NCI-H82 treated with DMSO at 0.1 percent for 48 hours (cell line): ENCODE results near the gene UQCRFS1.

Experiments
- DNase-seq: peaks from one replicate; lab custom pipeline; 2025; ENCODE audit not compliant: unreplicated experiment; lab: John Stamatoyannopoulos, UW

The UQCRFS1 gene

DNA sequence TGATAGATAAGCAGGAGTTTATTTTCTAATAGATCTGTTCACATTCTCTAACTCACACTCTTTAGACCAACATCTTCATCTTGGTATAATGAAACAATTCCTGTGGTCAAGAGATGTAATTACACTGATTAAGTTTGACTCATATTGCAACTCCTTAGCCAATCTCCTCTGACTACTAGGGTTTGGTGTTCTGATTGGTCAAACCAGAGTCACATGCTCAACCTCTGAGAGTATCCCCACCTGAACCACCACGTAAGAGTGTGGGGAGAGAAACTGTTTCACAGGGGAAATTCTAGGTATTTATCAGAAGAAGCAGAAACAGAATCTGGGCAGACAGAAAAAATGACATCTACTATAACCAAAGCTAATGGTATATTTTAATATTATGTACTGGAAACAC lies 42.4 kb downstream of the UQCRFS1 start:
- DNase-seq = no peak

DNA sequence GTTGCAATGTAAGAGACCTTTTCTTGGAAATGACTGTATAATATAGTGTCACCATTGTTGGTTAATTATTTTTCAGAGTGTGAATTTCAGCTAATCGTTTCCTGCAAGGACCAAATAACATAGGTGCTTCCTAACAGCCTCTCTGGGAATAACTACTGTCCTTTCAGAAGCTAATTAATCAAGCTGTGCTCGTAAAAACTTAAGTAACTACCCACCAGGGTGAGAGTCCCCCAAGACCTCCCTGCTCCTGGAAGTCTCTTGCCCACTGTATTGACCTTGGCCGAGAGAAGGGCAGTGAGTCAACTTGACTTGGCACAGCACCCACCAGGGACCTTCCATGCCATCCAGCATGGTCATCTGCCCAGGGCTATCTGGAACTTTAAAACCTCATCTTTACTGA lies 50.3 kb downstream of the UQCRFS1 start:
- no peak for DNase-seq

DNA sequence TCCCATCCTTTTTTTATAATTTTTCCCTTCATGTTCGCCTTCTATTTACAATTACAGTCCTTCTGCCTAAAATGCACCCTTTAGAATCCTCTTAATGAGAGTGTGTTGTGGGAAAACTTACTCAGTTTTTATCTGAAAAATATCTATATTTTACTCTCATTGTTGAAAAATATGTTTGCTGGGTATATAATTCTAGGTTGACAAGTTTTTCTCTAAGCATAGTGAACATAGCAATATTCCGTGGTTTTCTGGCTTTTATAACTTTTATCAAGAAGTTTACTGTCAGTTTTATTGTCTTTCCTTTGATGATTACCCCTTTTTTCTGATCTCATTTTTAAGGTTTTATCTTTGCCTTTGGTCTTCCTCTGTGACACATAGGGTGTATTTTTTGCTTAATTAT lies 57.3 kb downstream of the UQCRFS1 start:
- no peak for DNase-seq
